Embryonic facial prominence (tissue), 1 donor: ENCODE results near the gene TMEM202.
"Not testable (repeated sequence)": the region's sequence is repeated elsewhere in the genome, so short reads cannot be mapped to it uniquely, and the experiment has no call there.

ENCODE experiments used
- DNase-seq: peaks from one replicate; pipeline ENCODE4 v3.0.0-alpha.2; 2016; ENCODE audit errors: extremely low spot score

The TMEM202 gene

GRCh38 chr15:72397796-72398588, at the start of gene TMEM202:
Gene TMEM202 (plus strand): TSS chr15:72398305. CDS start chr15:72398327, 22 bp downstream.
- no peak for DNase-seq

GRCh38 chr15:72353266-72353665, 44.8 kb upstream of the TMEM202 start:
- no peak for DNase-seq

GRCh38 chr15:72354496-72354895, 43.6 kb upstream of the TMEM202 start:
- DNase-seq = no peak

- no peak for DNase-seq
These were observed 40.0 kb upstream of the TMEM202 start for GRCh38 chr15:72358121-72358520.

- DNase-seq = no peak
These were observed 39.4 kb upstream of the TMEM202 start for GRCh38 chr15:72358650-72359171.

- DNase-seq = no peak
These were observed 36.9 kb upstream of the TMEM202 start for GRCh38 chr15:72361176-72361575.

- no peak for DNase-seq
These were observed 32.3 kb upstream of the TMEM202 start for GRCh38 chr15:72365844-72366243.

- no peak for DNase-seq
These were observed 29.8 kb upstream of the TMEM202 start for GRCh38 chr15:72368325-72368724.

GRCh38 chr15:72368899-72369298, 29.2 kb upstream of the TMEM202 start:
- DNase-seq = no peak

- DNase-seq = no peak
These were observed 28.1 kb upstream of the TMEM202 start for GRCh38 chr15:72369964-72370363.

GRCh38 chr15:72372361-72372760, 25.7 kb upstream of the TMEM202 start:
- DNase-seq = no peak

- DNase-seq = no peak
These were observed 22.6 kb upstream of the TMEM202 start for GRCh38 chr15:72375501-72375845.

- DNase-seq = peak; percentile 87
These were observed 22.1 kb upstream of the TMEM202 start, which contains the start of gene HEXA for GRCh38 chr15:72375846-72376581. Gene HEXA (minus strand): TSS chr15:72376014. CDS start chr15:72375972, 42 bp downstream.

GRCh38 chr15:72377331-72377730, 20.8 kb upstream of the TMEM202 start:
- no peak for DNase-seq

- DNase-seq = not testable (repeated sequence)
These were observed 19.0 kb upstream of the TMEM202 start for GRCh38 chr15:72379106-72379505.

- no peak for DNase-seq
These were observed 18.2 kb upstream of the TMEM202 start for GRCh38 chr15:72379856-72380430.

- DNase-seq = no peak
These were observed 17.4 kb upstream of the TMEM202 start for GRCh38 chr15:72380743-72381142.

- DNase-seq = no peak
These were observed 16.0 kb upstream of the TMEM202 start for GRCh38 chr15:72382146-72382545.

- DNase-seq = no peak
These were observed 10.4 kb upstream of the TMEM202 start for GRCh38 chr15:72387741-72388140.

GRCh38 chr15:72389231-72389630, 8.9 kb upstream of the TMEM202 start:
- no peak for DNase-seq

GRCh38 chr15:72396331-72396730, 1.8 kb upstream of the TMEM202 start:
- DNase-seq = not testable (repeated sequence)

GRCh38 chr15:72398648-72399047, 543 bp downstream of the TMEM202 start:
- DNase-seq = no peak
